Measurements from ENCODE around the gene CER1.

Gene CER1

DNA sequence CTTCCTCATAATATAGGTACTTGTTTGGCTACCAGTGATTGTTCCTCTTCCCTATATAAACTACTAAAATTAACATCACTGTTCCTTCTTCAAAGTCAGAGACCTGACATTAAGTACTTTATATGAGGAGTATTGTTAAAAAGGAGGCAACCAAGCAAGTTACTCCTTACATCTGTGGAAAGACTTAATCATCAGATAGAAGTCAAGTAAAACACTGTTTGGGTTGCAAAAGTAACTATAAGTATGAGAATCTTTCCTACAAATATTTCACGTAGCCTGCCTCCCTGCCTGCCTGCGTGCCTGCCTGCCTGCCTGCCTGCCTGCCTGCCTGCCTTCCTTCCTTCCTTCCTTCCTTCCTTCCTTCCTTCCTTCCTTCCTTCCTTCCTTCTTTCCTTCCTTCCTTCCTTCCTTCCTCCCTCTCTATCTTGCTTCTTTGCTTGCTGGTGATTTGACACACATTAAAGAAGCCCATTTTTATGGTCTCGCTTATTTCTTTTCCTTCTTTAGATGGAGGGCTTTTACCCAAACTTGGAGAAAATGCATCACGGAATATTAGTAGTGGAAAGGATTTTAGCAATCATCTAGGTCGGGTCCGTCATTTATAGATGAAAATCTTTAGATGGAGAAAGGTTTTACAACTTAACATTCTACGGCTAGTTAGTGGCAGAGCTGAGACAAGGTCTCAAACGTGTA lies 3.2 kb downstream of the CER1 start:
- no peaks in the 10 kb centered on the region for H3F3A ChIP-seq (ENCODE audit: insufficient read depth, low read length)
- no peak overlapping the region for H2AFZ ChIP-seq (ENCODE audit: low read length)
- TF ChIP-seq CTCF (IDR thresholded peaks at IDR 0.05; ENCODE audit: low read length) = no peak
- TF ChIP-seq EZH2 (IDR thresholded peaks at IDR 0.05; ENCODE audit: borderline replicate concordance, low read length) = no peak
- no peaks in the 10 kb centered on the region for H3K79me2 ChIP-seq (ENCODE audit: insufficient read depth, low read length)
- no peak overlapping the region for H3K27ac ChIP-seq (ENCODE audit: low read depth, low read length, poor library complexity, severe bottlenecking)
- H3K4me1 ChIP-seq (ENCODE audit: insufficient read depth, low read length, severe bottlenecking) = no peaks in the 10 kb centered on the region
- no peak overlapping the region for H3K4me3 ChIP-seq (ENCODE audit: low read depth, low read length, poor library complexity, severe bottlenecking)
- H3K9ac ChIP-seq (ENCODE audit: low read length) = no peak overlapping the region
- H3K27me3 ChIP-seq (ENCODE audit: insufficient read depth, low read length) = no peaks in the 10 kb centered on the region
- no peaks in the 10 kb centered on the region for H3K9me2 ChIP-seq (ENCODE audit: low read depth, low read length)
- no peaks in the 10 kb centered on the region for H3K9me3 ChIP-seq (ENCODE audit: low read length)
- H4K20me1 ChIP-seq (ENCODE audit: insufficient read depth, low read length) = no peaks in the 10 kb centered on the region
- H3K4me2 ChIP-seq (ENCODE audit: low read length) = no peak overlapping the region
- H3K36me3 ChIP-seq (ENCODE audit: insufficient read depth, low read length) = no peaks in the 10 kb centered on the region

- H3K4me2 ChIP-seq (ENCODE audit: low read length) = no peak overlapping the region
- no peaks in the 10 kb centered on the region for H4K20me1 ChIP-seq (ENCODE audit: insufficient read depth, low read length)
- H3K9me2 ChIP-seq (ENCODE audit: low read depth, low read length) = no peaks in the 10 kb centered on the region
- H2AFZ ChIP-seq (ENCODE audit: low read length) = no peak overlapping the region
- H3K4me3 ChIP-seq (ENCODE audit: low read depth, low read length, poor library complexity, severe bottlenecking) = no peak overlapping the region
- TF ChIP-seq CTCF (IDR thresholded peaks at IDR 0.05; ENCODE audit: low read length) (no peak), EZH2 (IDR thresholded peaks at IDR 0.05; ENCODE audit: borderline replicate concordance, low read length) (no peak)
- no peaks in the 10 kb centered on the region for H3K36me3 ChIP-seq (ENCODE audit: insufficient read depth, low read length)
- no peaks in the 10 kb centered on the region for H3K9me3 ChIP-seq (ENCODE audit: low read length)
- H3F3A ChIP-seq (ENCODE audit: insufficient read depth, low read length) = no peaks in the 10 kb centered on the region
- no peaks in the 10 kb centered on the region for H3K4me1 ChIP-seq (ENCODE audit: insufficient read depth, low read length, severe bottlenecking)
- H3K79me2 ChIP-seq (ENCODE audit: insufficient read depth, low read length) = no peaks in the 10 kb centered on the region
- no peaks in the 10 kb centered on the region for H3K27me3 ChIP-seq (ENCODE audit: insufficient read depth, low read length)
- H3K27ac ChIP-seq (ENCODE audit: low read depth, low read length, poor library complexity, severe bottlenecking) = no peak overlapping the region
- no peak overlapping the region for H3K9ac ChIP-seq (ENCODE audit: low read length)
Observed at GRCh38 chr9:14715102-14715501, 7.4 kb downstream of the CER1 start.

DNA sequence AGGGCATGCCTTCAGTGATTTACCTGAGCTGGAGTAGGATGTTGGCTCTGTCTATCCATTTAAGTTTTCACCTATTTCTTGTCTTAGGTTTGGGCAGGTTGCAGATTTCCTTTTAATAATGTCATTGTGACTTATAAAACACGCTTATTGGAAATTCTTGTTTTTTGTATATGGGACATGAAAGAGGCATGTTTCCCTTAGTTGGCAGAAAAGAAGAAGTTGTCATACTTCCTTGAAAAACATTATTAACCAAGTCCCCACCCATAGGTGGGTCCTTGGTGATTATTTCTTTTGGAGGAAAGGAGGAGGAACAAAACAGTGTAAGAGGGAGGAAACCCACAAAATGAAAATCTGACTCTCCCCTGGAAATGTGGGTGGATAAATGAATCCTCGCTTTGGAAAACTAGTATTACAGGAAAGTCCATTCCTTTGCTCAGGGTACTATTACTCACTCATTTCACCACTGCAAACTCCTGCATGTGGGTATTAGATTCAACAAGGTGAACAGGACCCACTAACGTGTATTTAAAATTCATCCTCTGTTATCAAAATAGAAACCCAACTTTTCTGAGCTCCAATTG lies 9.3 kb downstream of the CER1 start:
- no peak for TF ChIP-seq CTCF (IDR thresholded peaks at IDR 0.05; ENCODE audit: low read length)
- Histone ChIP-seq H3K36me3 (ENCODE audit: insufficient read depth, low read length) (no peaks in the 10 kb centered on the region), H4K20me1 (ENCODE audit: insufficient read depth, low read length) (no peaks in the 10 kb centered on the region), H3K4me2 (ENCODE audit: low read length) (no peak overlapping the region), H3K27me3 (ENCODE audit: insufficient read depth, low read length) (no peaks in the 10 kb centered on the region), H3K9me2 (ENCODE audit: low read depth, low read length) (no peaks in the 10 kb centered on the region), H3K79me2 (ENCODE audit: insufficient read depth, low read length) (no peaks in the 10 kb centered on the region), H2AFZ (ENCODE audit: low read length) (no peak overlapping the region), H3K4me3 (ENCODE audit: low read depth, low read length, poor library complexity, severe bottlenecking) (no peak overlapping the region), H3K27ac (ENCODE audit: low read depth, low read length, poor library complexity, severe bottlenecking) (no peak overlapping the region), H3K9me3 (ENCODE audit: low read length) (no peaks in the 10 kb centered on the region), H3K4me1 (ENCODE audit: insufficient read depth, low read length, severe bottlenecking) (no peaks in the 10 kb centered on the region), H3K9ac (ENCODE audit: low read length) (no peak overlapping the region), H3F3A (ENCODE audit: insufficient read depth, low read length) (no peaks in the 10 kb centered on the region)
